ENCODE data around the gene B4GALNT2. TPM values are rescaled to one million over a fixed set of nuclear protein-coding genes. Genes with fewer than 3 reads are reported as not detected.
"Not testable (repeated sequence)": the region's sequence is repeated elsewhere in the genome, so short reads cannot be mapped to it uniquely, and the experiment has no call there.

Gene B4GALNT2
- total RNA-seq, 2 donors from 2014 or later: 0.04 to 0.11 TPM

- no peak overlapping the region for H3K4me3 Mint-ChIP-seq
Measured at GRCh38 chr17:49183801-49184200, 51.2 kb downstream of the B4GALNT2 start.

GRCh38 chr17:49184522-49184921 is 52.0 kb downstream of the B4GALNT2 start:
- H3K9ac ChIP-seq (ENCODE audit: extremely low read depth, low read length, poor library complexity, severe bottlenecking); H3K27me3 ChIP-seq (ENCODE audit: control insufficient read depth, insufficient read depth, low read length, poor library complexity, severe bottlenecking); H3K4me1 ChIP-seq (ENCODE audit: control insufficient read depth, insufficient read depth, low read length); H3K4me1 Mint-ChIP-seq; H3K4me3 ChIP-seq (ENCODE audit: low read length); H3K4me3 Mint-ChIP-seq; H3K27ac ChIP-seq (ENCODE audit: low read depth, low read length); DNase-seq; H3K27ac Mint-ChIP-seq; H3K36me3 ChIP-seq (ENCODE audit: control insufficient read depth, insufficient read depth, low read length): not testable (repeated sequence)
- H3K9me3 Mint-ChIP-seq: peaks cover 57% of the 10 kb centered on the region
- peaks cover 51% of the 10 kb centered on the region for H3K9me3 ChIP-seq (ENCODE audit: control insufficient read depth, low read length)
- peaks cover 16% of the 10 kb centered on the region for H3K27me3 Mint-ChIP-seq (ENCODE audit: insufficient read depth)
- peaks cover 14% of the 10 kb centered on the region for H3K36me3 Mint-ChIP-seq (ENCODE audit: low read depth)

More at GRCh38 chr17:49183801-49184200, 51.2 kb downstream of the B4GALNT2 start:
- H3K27me3 Mint-ChIP-seq (ENCODE audit: insufficient read depth): peaks cover 10% of the 10 kb centered on the region
- TF ChIP-seq CTCF (conservative IDR thresholded peaks at IDR 0.05): no peak
- no peaks in the 10 kb centered on the region for H3K27me3 ChIP-seq (ENCODE audit: control insufficient read depth, insufficient read depth, low read length, poor library complexity, severe bottlenecking)
- peaks cover 57% of the 10 kb centered on the region for H3K9me3 ChIP-seq (ENCODE audit: control insufficient read depth, low read length)
- WGBS, 2 experiments (ENCODE audit: insufficient coverage in 1 of 2, insufficient read length in 1 of 2): 76 to 87% methylated on average over 3 to 7 of the region's 7 CpGs
- H3K27ac Mint-ChIP-seq: no peak overlapping the region
- H3K27ac ChIP-seq (ENCODE audit: low read depth, low read length): no peak overlapping the region
- no peaks in the 10 kb centered on the region for H3K4me1 ChIP-seq (ENCODE audit: control insufficient read depth, insufficient read depth, low read length)
- no peak overlapping the region for H3K9ac ChIP-seq (ENCODE audit: extremely low read depth, low read length, poor library complexity, severe bottlenecking)
- peaks cover 14% of the 10 kb centered on the region for H3K36me3 Mint-ChIP-seq (ENCODE audit: low read depth)
- no peak overlapping the region for H3K4me3 ChIP-seq (ENCODE audit: low read length)
- H3K4me1 Mint-ChIP-seq: no peaks in the 10 kb centered on the region
- H3K9me3 Mint-ChIP-seq: peaks cover 57% of the 10 kb centered on the region
- no peaks in the 10 kb centered on the region for H3K36me3 ChIP-seq (ENCODE audit: control insufficient read depth, insufficient read depth, low read length)
- no peak for DNase-seq

- DNase-seq; H3K27me3 ChIP-seq (ENCODE audit: control insufficient read depth, insufficient read depth, low read length, poor library complexity, severe bottlenecking); H3K27ac Mint-ChIP-seq; H3K36me3 ChIP-seq (ENCODE audit: control insufficient read depth, insufficient read depth, low read length); H3K4me1 Mint-ChIP-seq; H3K4me3 Mint-ChIP-seq; H3K27ac ChIP-seq (ENCODE audit: low read depth, low read length); H3K9ac ChIP-seq (ENCODE audit: extremely low read depth, low read length, poor library complexity, severe bottlenecking); H3K4me1 ChIP-seq (ENCODE audit: control insufficient read depth, insufficient read depth, low read length); H3K4me3 ChIP-seq (ENCODE audit: low read length): not testable (repeated sequence)
- H3K36me3 Mint-ChIP-seq (ENCODE audit: low read depth): peaks cover 12% of the 10 kb centered on the region
- H3K9me3 ChIP-seq (ENCODE audit: control insufficient read depth, low read length): peaks cover 43% of the 10 kb centered on the region
- peaks cover 22% of the 10 kb centered on the region for H3K27me3 Mint-ChIP-seq (ENCODE audit: insufficient read depth)
- WGBS, 2 experiments (ENCODE audit: insufficient coverage in 1 of 2, insufficient read length in 1 of 2): 80 to 90% methylated on average over 1 of the region's 1 CpG
- H3K9me3 Mint-ChIP-seq: peaks cover 48% of the 10 kb centered on the region
Measured at GRCh38 chr17:49185381-49185780, 52.8 kb downstream of the B4GALNT2 start.

GRCh38 chr17:49187301-49187700 is 54.7 kb downstream of the B4GALNT2 start:
- H3K4me3 Mint-ChIP-seq: no peak overlapping the region
- H3K4me1 Mint-ChIP-seq: no peaks in the 10 kb centered on the region
- Histone ChIP-seq H3K27ac (ENCODE audit: low read depth, low read length) (no peak overlapping the region), H3K9me3 (ENCODE audit: control insufficient read depth, low read length) (peaks cover 27% of the 10 kb centered on the region), H3K4me3 (ENCODE audit: low read length) (no peak overlapping the region), H3K27me3 (ENCODE audit: control insufficient read depth, insufficient read depth, low read length, poor library complexity, severe bottlenecking) (peaks cover 5% of the 10 kb centered on the region), H3K4me1 (ENCODE audit: control insufficient read depth, insufficient read depth, low read length) (no peaks in the 10 kb centered on the region), H3K36me3 (ENCODE audit: control insufficient read depth, insufficient read depth, low read length) (no peaks in the 10 kb centered on the region), H3K9ac (ENCODE audit: extremely low read depth, low read length, poor library complexity, severe bottlenecking) (no peak overlapping the region)
- WGBS, 2 experiments (ENCODE audit: insufficient coverage in 1 of 2, insufficient read length in 1 of 2): 92 to 100% methylated on average over 2 of the region's 3 CpGs
- peaks cover 40% of the 10 kb centered on the region for H3K9me3 Mint-ChIP-seq
- TF ChIP-seq CTCF (conservative IDR thresholded peaks at IDR 0.05): no peak
- peaks cover 12% of the 10 kb centered on the region for H3K36me3 Mint-ChIP-seq (ENCODE audit: low read depth)
- H3K27ac Mint-ChIP-seq: no peak overlapping the region
- no peak for DNase-seq
- peaks cover 26% of the 10 kb centered on the region for H3K27me3 Mint-ChIP-seq (ENCODE audit: insufficient read depth)

All from endodermal cell (in vitro differentiated cells).